Measurements from ENCODE around the gene ADGRL3.
"Not testable (repeated sequence)": the region's sequence is repeated elsewhere in the genome, so short reads cannot be mapped to it uniquely, and the experiment has no call there.

Gene ADGRL3

GRCh38 chr4:61741327-61742096 is 541.4 kb downstream of the ADGRL3 start:
- Histone ChIP-seq H3K4me3 (ENCODE audit: insufficient read depth, low read depth, low read length) (no peak overlapping the region), H3K9me3 (ENCODE audit: control insufficient read depth, low read length) (no peaks in the 10 kb centered on the region), H3K4me1 (ENCODE audit: control insufficient read depth, insufficient read depth, low read length) (no peaks in the 10 kb centered on the region), H3K36me3 (ENCODE audit: control insufficient read depth, insufficient read depth, low read length) (no peaks in the 10 kb centered on the region), H3K27ac (ENCODE audit: insufficient read depth, low read depth, low read length, poor library complexity, severe bottlenecking) (no peak overlapping the region), H3K27me3 (ENCODE audit: control insufficient read depth, insufficient read depth, low read length, poor library complexity, severe bottlenecking) (no peaks in the 10 kb centered on the region)
- WGBS, 2 experiments: 87 to 100% methylated on average over 2 to 4 of the region's 4 CpGs

GRCh38 chr4:61750810-61751209 is 550.7 kb downstream of the ADGRL3 start:
- no peak overlapping the region for H3K27ac ChIP-seq (ENCODE audit: insufficient read depth, low read depth, low read length, poor library complexity, severe bottlenecking)
- 97 to 98% methylated on average over 5 of the region's 5 CpGs for WGBS, 2 experiments
- no peaks in the 10 kb centered on the region for H3K27me3 ChIP-seq (ENCODE audit: control insufficient read depth, insufficient read depth, low read length, poor library complexity, severe bottlenecking)
- H3K4me1 ChIP-seq (ENCODE audit: control insufficient read depth, insufficient read depth, low read length): no peaks in the 10 kb centered on the region
- no peaks in the 10 kb centered on the region for H3K9me3 ChIP-seq (ENCODE audit: control insufficient read depth, low read length)
- no peaks in the 10 kb centered on the region for H3K36me3 ChIP-seq (ENCODE audit: control insufficient read depth, insufficient read depth, low read length)
- H3K4me3 ChIP-seq (ENCODE audit: insufficient read depth, low read depth, low read length): no peak overlapping the region

- Histone ChIP-seq H3K9me3 (ENCODE audit: control insufficient read depth, low read length) (no peaks in the 10 kb centered on the region), H3K27ac (ENCODE audit: insufficient read depth, low read depth, low read length, poor library complexity, severe bottlenecking) (no peak overlapping the region), H3K4me3 (ENCODE audit: insufficient read depth, low read depth, low read length) (no peak overlapping the region), H3K36me3 (ENCODE audit: control insufficient read depth, insufficient read depth, low read length) (no peaks in the 10 kb centered on the region), H3K27me3 (ENCODE audit: control insufficient read depth, insufficient read depth, low read length, poor library complexity, severe bottlenecking) (no peaks in the 10 kb centered on the region), H3K4me1 (ENCODE audit: control insufficient read depth, insufficient read depth, low read length) (no peaks in the 10 kb centered on the region)
- WGBS, 2 experiments: 90 to 94% methylated on average over 2 of the region's 2 CpGs
Measured at GRCh38 chr4:61752617-61753016, 552.5 kb downstream of the ADGRL3 start.

GRCh38 chr4:61753739-61754138 is 553.6 kb downstream of the ADGRL3 start:
- H3K27me3 ChIP-seq (ENCODE audit: control insufficient read depth, insufficient read depth, low read length, poor library complexity, severe bottlenecking): no peaks in the 10 kb centered on the region
- 91 to 96% methylated on average over 3 of the region's 3 CpGs for WGBS, 2 experiments

GRCh38 chr4:61756937-61757336 is 556.8 kb downstream of the ADGRL3 start:
- not testable (repeated sequence) for H3K36me3 ChIP-seq (ENCODE audit: control insufficient read depth, insufficient read depth, low read length); H3K27me3 ChIP-seq (ENCODE audit: control insufficient read depth, insufficient read depth, low read length, poor library complexity, severe bottlenecking); H3K9me3 ChIP-seq (ENCODE audit: control insufficient read depth, low read length); H3K4me3 ChIP-seq (ENCODE audit: insufficient read depth, low read depth, low read length); H3K27ac ChIP-seq (ENCODE audit: insufficient read depth, low read depth, low read length, poor library complexity, severe bottlenecking); H3K4me1 ChIP-seq (ENCODE audit: control insufficient read depth, insufficient read depth, low read length)
- WGBS, 2 experiments: 92 to 93% methylated on average over 4 of the region's 5 CpGs

More at GRCh38 chr4:61753739-61754138, 553.6 kb downstream of the ADGRL3 start:
- no peak overlapping the region for H3K4me3 ChIP-seq (ENCODE audit: insufficient read depth, low read depth, low read length)
- H3K27ac ChIP-seq (ENCODE audit: insufficient read depth, low read depth, low read length, poor library complexity, severe bottlenecking): no peak overlapping the region
- no peaks in the 10 kb centered on the region for H3K4me1 ChIP-seq (ENCODE audit: control insufficient read depth, insufficient read depth, low read length)
- no peaks in the 10 kb centered on the region for H3K9me3 ChIP-seq (ENCODE audit: control insufficient read depth, low read length)
- H3K36me3 ChIP-seq (ENCODE audit: control insufficient read depth, insufficient read depth, low read length): no peaks in the 10 kb centered on the region

GRCh38 chr4:61757983-61758382 is 557.9 kb downstream of the ADGRL3 start:
- not testable (repeated sequence) for H3K4me1 ChIP-seq (ENCODE audit: control insufficient read depth, insufficient read depth, low read length); H3K27me3 ChIP-seq (ENCODE audit: control insufficient read depth, insufficient read depth, low read length, poor library complexity, severe bottlenecking); H3K27ac ChIP-seq (ENCODE audit: insufficient read depth, low read depth, low read length, poor library complexity, severe bottlenecking); H3K36me3 ChIP-seq (ENCODE audit: control insufficient read depth, insufficient read depth, low read length); H3K9me3 ChIP-seq (ENCODE audit: control insufficient read depth, low read length); H3K4me3 ChIP-seq (ENCODE audit: insufficient read depth, low read depth, low read length)
- 100% methylated on average over 1 of the region's 1 CpG for WGBS, 2 experiments

- H3K4me1 ChIP-seq (ENCODE audit: control insufficient read depth, insufficient read depth, low read length); H3K36me3 ChIP-seq (ENCODE audit: control insufficient read depth, insufficient read depth, low read length); H3K4me3 ChIP-seq (ENCODE audit: insufficient read depth, low read depth, low read length); H3K9me3 ChIP-seq (ENCODE audit: control insufficient read depth, low read length); H3K27ac ChIP-seq (ENCODE audit: insufficient read depth, low read depth, low read length, poor library complexity, severe bottlenecking); H3K27me3 ChIP-seq (ENCODE audit: control insufficient read depth, insufficient read depth, low read length, poor library complexity, severe bottlenecking): not testable (repeated sequence)
- 89 to 96% methylated on average over 1 of the region's 1 CpG for WGBS, 2 experiments
Measured at GRCh38 chr4:61758596-61758995, 558.5 kb downstream of the ADGRL3 start.

- H3K36me3 ChIP-seq (ENCODE audit: control insufficient read depth, insufficient read depth, low read length); H3K4me3 ChIP-seq (ENCODE audit: insufficient read depth, low read depth, low read length); H3K9me3 ChIP-seq (ENCODE audit: control insufficient read depth, low read length); H3K27ac ChIP-seq (ENCODE audit: insufficient read depth, low read depth, low read length, poor library complexity, severe bottlenecking); H3K4me1 ChIP-seq (ENCODE audit: control insufficient read depth, insufficient read depth, low read length); H3K27me3 ChIP-seq (ENCODE audit: control insufficient read depth, insufficient read depth, low read length, poor library complexity, severe bottlenecking): not testable (repeated sequence)
- WGBS, 2 experiments: 95 to 96% methylated on average over 6 of the region's 7 CpGs
Measured at GRCh38 chr4:61759245-61759644, 559.1 kb downstream of the ADGRL3 start.

- 97% methylated on average over 4 of the region's 4 CpGs for WGBS, 2 experiments
- not testable (repeated sequence) for H3K9me3 ChIP-seq (ENCODE audit: control insufficient read depth, low read length); H3K27ac ChIP-seq (ENCODE audit: insufficient read depth, low read depth, low read length, poor library complexity, severe bottlenecking)
Measured at GRCh38 chr4:61759885-61760284, 559.8 kb downstream of the ADGRL3 start.

GRCh38 chr4:61760820-61761219 is 560.7 kb downstream of the ADGRL3 start:
- no peaks in the 10 kb centered on the region for H3K27me3 ChIP-seq (ENCODE audit: control insufficient read depth, insufficient read depth, low read length, poor library complexity, severe bottlenecking)
- no peaks in the 10 kb centered on the region for H3K36me3 ChIP-seq (ENCODE audit: control insufficient read depth, insufficient read depth, low read length)
- H3K4me1 ChIP-seq (ENCODE audit: control insufficient read depth, insufficient read depth, low read length): no peaks in the 10 kb centered on the region
- H3K9me3 ChIP-seq (ENCODE audit: control insufficient read depth, low read length): no peaks in the 10 kb centered on the region
- 89 to 94% methylated on average over 2 of the region's 2 CpGs for WGBS, 2 experiments
- no peak overlapping the region for H3K4me3 ChIP-seq (ENCODE audit: insufficient read depth, low read depth, low read length)
- H3K27ac ChIP-seq (ENCODE audit: insufficient read depth, low read depth, low read length, poor library complexity, severe bottlenecking): no peak overlapping the region

More at GRCh38 chr4:61759885-61760284, 559.8 kb downstream of the ADGRL3 start:
- not testable (repeated sequence) for H3K36me3 ChIP-seq (ENCODE audit: control insufficient read depth, insufficient read depth, low read length); H3K4me3 ChIP-seq (ENCODE audit: insufficient read depth, low read depth, low read length); H3K4me1 ChIP-seq (ENCODE audit: control insufficient read depth, insufficient read depth, low read length); H3K27me3 ChIP-seq (ENCODE audit: control insufficient read depth, insufficient read depth, low read length, poor library complexity, severe bottlenecking)
